Renal pelvis (tissue), 4 donors: ENCODE data around the gene D2HGDH. TPM values are rescaled to one million over a fixed set of nuclear protein-coding genes. Genes with fewer than 3 reads are reported as not detected.
"Not testable (repeated sequence)": the region's sequence is repeated elsewhere in the genome, so short reads cannot be mapped to it uniquely, and the experiment has no call there.

Experiments
- DNase-seq: peaks from one replicate; pipeline ENCODE4 v3.0.0-alpha.2; 2013
- polyA plus RNA-seq, 3 donors: library from polyadenylated mRNA; unstranded; fragments of 120-200 nt; gene quantifications; one replicate each; pipeline ENCODE4 v1.2.1, GENCODE V29; 2013; ENCODE audit not compliant: insufficient read length in 3 of 3

The D2HGDH gene
- polyA plus RNA-seq, 3 donors: 43.0 to 81.1 (median 62.5) TPM

- not testable (repeated sequence) for DNase-seq
Observed at GRCh38 chr2:241791385-241791784, 57.0 kb downstream of the D2HGDH start.

- no peak for DNase-seq
Observed at GRCh38 chr2:241793385-241793784, 59.0 kb downstream of the D2HGDH start.

DNA sequence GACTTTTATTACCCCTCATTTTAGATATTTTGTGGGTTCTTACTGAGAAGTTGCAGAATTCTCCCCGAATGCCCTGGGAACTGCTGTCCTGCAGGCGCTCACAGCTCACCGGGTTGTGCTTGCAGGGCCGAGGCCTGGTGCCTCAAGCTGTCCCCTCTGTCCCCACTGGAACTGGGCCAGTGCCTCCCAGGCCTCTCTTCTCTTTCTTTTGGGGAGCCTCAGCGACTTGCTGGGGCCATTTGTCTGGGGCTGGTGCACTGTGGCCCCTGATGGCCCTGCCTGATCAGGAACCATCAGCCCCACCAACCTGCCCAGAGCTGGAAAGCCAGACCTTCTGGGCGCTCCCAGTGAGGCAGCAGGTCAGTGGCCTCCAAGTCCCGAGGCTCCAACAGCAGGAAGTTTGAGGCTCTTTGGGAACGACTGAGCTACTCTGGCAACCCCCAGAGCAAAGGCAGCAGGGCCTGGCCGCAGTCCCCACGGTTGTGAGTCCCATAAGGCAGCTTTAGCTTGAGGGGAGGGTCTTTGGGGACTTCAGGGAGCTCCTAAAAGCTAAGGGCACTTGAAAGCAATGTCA, 59.9 kb downstream of the D2HGDH start:
- DNase-seq: no peak

GRCh38 chr2:241795021-241795999, 60.9 kb downstream of the D2HGDH start:
- DNase-seq: no peak

DNA sequence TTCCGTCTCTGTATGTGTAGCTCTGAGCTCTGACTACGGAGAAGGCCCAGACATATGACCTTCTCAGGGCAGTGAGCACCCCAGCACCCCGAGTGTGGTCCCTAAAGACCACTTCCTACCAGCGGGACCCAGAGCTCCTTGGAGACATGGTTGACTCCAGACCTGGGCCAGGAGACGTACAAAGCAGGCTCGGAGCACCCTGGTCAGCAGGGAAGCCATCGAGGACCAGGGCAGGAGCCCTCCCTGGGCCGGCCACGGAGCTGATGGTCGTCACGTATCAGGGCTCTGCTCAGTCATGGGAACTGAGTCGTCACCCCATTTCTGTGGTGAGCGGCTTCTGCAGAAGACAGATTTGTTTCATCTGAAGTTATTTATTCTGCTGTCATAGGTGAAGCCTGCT, 61.8 kb downstream of the D2HGDH start:
- no peak for DNase-seq

GRCh38 chr2:241796610-241797138, 62.2 kb downstream of the D2HGDH start:
- no peak for DNase-seq

DNA sequence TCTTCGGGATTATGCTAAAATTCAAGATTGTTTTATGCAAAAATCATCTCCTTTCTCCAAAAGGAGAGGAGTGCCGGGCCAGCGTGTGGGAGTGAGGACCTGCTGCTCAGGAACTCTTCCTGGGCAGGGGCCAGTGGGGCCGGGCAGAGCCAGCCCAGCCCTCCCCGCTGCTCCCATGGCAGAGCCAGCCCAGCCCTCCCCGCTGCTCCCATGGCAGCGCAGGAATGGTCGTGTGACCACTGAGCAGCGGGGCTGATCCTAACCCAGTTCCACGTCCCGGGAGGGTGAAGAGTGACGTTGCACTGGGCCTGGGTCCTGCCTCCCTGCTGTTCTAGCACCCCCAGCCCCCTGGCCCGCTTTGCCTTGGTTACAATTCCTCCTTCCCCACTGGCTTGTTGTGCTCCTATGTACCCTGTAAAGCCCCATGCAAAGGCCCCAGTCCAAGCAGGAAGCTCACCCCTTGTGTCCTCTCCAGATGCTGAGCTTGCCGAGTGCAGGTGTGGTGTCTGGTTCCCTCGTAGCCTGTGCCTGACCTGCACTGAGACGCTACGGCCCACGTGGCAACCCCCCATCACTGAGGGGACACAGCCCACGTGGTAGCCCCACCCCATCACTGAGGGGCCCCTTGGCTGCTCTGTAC, 63.1 kb downstream of the D2HGDH start:
- no peak for DNase-seq

DNA sequence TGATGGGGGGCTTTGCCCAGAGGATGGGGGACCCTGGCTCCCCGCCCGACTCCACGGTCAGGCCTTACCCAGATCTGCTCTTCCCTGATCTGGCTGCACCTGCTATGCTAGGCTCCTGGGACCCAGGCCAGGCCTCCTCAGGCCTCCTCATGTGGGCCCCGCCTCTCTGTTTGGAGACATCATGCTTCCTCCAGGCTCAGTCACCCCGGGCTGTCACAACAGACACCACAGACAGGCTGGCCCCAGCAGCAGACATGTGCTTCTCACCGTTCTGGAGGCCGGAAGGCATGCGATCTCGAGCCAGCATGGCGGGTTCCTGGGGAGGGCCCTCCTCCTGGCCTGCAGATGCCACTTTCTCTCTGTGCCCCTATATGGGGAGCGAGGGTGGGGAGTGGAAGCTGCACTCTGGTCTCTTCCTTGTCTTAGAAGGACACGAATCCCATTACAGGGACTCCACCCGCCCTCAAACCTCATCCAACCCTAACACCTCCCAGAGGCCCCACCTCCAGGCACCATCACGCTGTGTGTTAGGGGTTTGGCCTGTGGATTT, 63.7 kb downstream of the D2HGDH start:
- DNase-seq: no peak

GRCh38 chr2:241798631-241799521, 64.4 kb downstream of the D2HGDH start:
- DNase-seq: no peak

- DNase-seq: no peak
Observed at GRCh38 chr2:241799522-241800197, 65.2 kb downstream of the D2HGDH start.

DNA sequence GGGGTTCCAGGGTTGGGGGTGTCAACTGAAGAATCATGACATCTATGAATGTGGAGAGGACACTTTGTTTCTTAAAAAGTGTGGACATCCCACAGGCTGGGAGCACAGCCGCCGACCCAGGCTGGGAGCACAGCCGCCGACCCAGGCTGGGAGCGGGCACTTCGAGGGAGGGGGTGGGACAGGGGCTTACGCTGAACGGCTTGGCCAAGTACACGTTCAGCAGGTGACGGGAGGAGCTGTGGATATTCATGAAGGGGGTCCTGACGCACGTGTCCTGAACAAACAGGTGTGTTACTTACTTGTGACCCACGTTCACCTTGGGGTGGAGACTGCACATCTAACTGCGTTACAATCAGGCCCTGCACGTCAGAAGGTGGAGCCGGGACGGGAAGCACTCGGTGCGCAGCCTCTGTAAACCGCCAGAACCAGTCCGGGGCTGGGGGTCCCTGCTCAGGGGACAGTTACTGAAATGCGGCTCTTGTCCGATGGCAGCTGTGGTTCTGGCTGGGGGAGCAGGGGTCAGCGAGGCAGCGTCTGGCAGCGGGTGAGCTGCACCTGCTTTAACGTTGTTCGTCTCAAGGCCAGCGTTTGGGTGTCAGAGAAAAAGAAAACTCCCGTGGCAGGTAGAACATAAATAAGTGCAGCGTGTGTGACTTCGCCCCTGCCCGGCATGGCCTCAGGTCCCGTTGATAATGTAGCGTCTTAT, 65.9 kb downstream of the D2HGDH start:
- not testable (repeated sequence) for DNase-seq

- no peak for DNase-seq
Observed at GRCh38 chr2:241801611-241802420, 67.4 kb downstream of the D2HGDH start.

GRCh38 chr2:241802421-241803318, 68.2 kb downstream of the D2HGDH start:
- no peak for DNase-seq

DNA sequence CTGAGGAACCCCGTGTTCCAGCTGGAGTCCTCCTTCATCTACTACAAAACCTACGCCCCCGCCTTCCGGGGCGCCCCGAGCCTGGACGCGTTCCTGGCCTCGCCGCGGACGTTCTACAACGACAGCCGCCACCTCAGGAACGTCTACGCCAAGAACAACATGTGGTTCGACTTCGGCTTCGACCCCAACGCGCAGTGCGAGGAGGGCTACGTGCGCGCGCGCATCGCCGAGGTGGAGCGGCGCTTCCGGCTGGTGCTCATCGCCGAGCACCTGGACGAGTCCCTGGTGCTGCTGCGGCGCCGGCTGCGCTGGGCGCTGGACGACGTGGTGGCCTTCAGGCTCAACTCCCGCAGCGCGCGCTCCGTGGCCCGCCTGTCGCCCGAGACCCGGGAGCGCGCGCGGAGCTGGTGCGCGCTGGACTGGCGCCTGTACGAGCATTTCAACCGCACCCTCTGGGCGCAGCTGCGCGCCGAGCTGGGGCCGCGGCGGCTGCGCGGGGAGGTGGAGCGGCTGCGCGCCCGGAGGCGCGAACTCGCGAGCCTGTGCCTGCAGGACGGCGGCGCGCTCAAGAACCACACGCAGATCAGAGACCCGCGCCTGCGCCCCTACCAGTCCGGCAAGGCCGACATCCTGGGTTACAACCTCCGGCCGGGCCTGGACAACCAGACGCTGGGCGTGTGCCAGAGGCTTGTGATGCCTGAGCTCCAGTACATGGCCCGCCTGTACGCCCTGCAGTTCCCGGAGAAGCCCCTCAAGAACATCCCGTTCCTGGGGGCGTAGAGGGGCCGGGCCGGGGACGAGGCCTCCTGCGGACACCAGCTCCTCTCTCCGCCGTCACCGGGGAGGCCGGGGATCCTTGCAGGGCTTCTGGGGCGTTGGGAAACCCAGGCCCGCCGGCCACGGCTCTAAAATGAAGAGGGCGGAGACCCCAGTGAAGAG, 69.2 kb downstream of the D2HGDH start:
- DNase-seq: peak; percentile 52

- DNase-seq: no peak
Observed at GRCh38 chr2:241804326-241805229, 70.1 kb downstream of the D2HGDH start.

GRCh38 chr2:241806217-241806616, 71.8 kb downstream of the D2HGDH start:
- DNase-seq: not testable (repeated sequence)
